Naive thymus-derived CD4-positive, alpha-beta T cell (primary cell): ENCODE data around the gene ANXA2. TPM values are rescaled to one million over a fixed set of nuclear protein-coding genes. Genes with fewer than 3 reads are reported as not detected.

ENCODE experiments used
- ATAC-seq: fragments of 150-1000 bp; cut with Tn5 transposase; 2 replicates; pipeline ENCODE4 v1.10.0; 2021; ENCODE audit warnings: mild to moderate bottlenecking, moderate library complexity
- CTCF ChIA-PET: fragments of 350-600 bp; sonication (Branson Sonifier 250); formaldehyde crosslinking; loops from one replicate; lab custom pipeline; 2021; ENCODE audit warnings: antibody characterized with exemption; lab: Charles Lee
- POLR2A ChIA-PET: fragments of 350-600 bp; sonication (Branson Sonifier 250); formaldehyde crosslinking; loops from one replicate; lab custom pipeline; 2021; ENCODE audit warnings: antibody characterized with exemption, inconsistent platforms; lab: Charles Lee
- DNase-seq, 9 donors: peaks; one replicate each; pipeline versions ENCODE4 v3.0.0 to v3.0.0-alpha.2; 2020 to 2022; ENCODE audit warnings: mixed read lengths in 1 of 9
- H3K27ac ChIP-seq: one replicate; pipeline ENCODE4 v1.7.0; 2013; ENCODE audit warnings: mild to moderate bottlenecking, low read depth, low read length, moderate library complexity
- H3K27me3 ChIP-seq, 2 donors: one replicate each; pipeline ENCODE4 v1.7.0; 2013; ENCODE audit warnings: low read length in 2 of 2, mild to moderate bottlenecking in 2 of 2, moderate library complexity in 2 of 2; ENCODE audit not compliant: control insufficient read depth in 2 of 2, insufficient read depth in 2 of 2
- H3K36me3 ChIP-seq, 3 experiments: 1 replicate in 2 of 3; 2 replicates in 1 of 3; pipeline ENCODE4 v1.7.0; 2013; ENCODE audit warnings: low read length in 3 of 3, mild to moderate bottlenecking in 3 of 3, moderate library complexity in 1 of 3; ENCODE audit not compliant: insufficient read depth in 3 of 3, control insufficient read depth in 2 of 3
- H3K4me1 ChIP-seq, 2 donors: one replicate each; pipeline ENCODE4 v1.7.0; 2013; ENCODE audit warnings: low read length in 2 of 2, mild to moderate bottlenecking in 2 of 2, moderate library complexity in 1 of 2; ENCODE audit not compliant: control insufficient read depth in 2 of 2, insufficient read depth in 2 of 2
- H3K4me3 ChIP-seq: 2 replicates; pipeline ENCODE4 v1.7.0; 2013; ENCODE audit warnings: mild to moderate bottlenecking, low read length
- H3K9me3 ChIP-seq, 3 experiments: 1 replicate in 2 of 3; 2 replicates in 1 of 3; pipeline ENCODE4 v1.7.0; 2013; ENCODE audit warnings: low read length in 3 of 3; ENCODE audit not compliant: control insufficient read depth in 2 of 3
- H3K27ac Mint-ChIP-seq, 9 donors: one replicate each; pipeline ENCODE4 v1.8.0; 2020 to 2022; ENCODE audit warnings: mixed read lengths in 9 of 9, mild to moderate bottlenecking in 8 of 9, moderate library complexity in 5 of 9, inconsistent platforms in 2 of 9
- H3K27me3 Mint-ChIP-seq, 5 donors: one replicate each; pipeline ENCODE4 v1.8.0; 2021 to 2022; ENCODE audit warnings: mixed read lengths in 5 of 5, mild to moderate bottlenecking in 1 of 5
- H3K36me3 Mint-ChIP-seq, 5 donors: one replicate each; pipeline ENCODE4 v1.8.0; 2020 to 2022; ENCODE audit warnings: mixed read lengths in 5 of 5, mild to moderate bottlenecking in 3 of 5, inconsistent platforms in 1 of 5
- H3K4me1 Mint-ChIP-seq, 7 donors: one replicate each; pipeline ENCODE4 v1.8.0; 2020 to 2022; ENCODE audit warnings: mixed read lengths in 7 of 7, mild to moderate bottlenecking in 3 of 7, inconsistent platforms in 1 of 7
- H3K4me3 Mint-ChIP-seq, 10 donors: one replicate each; pipeline ENCODE4 v1.8.0; 2020 to 2022; ENCODE audit warnings: mild to moderate bottlenecking in 10 of 10, mixed read lengths in 10 of 10, moderate library complexity in 6 of 10, inconsistent platforms in 2 of 10
- H3K9me3 Mint-ChIP-seq, 11 donors: one replicate each; pipeline ENCODE4 v1.8.0; 2020 to 2022; ENCODE audit warnings: mixed read lengths in 11 of 11, mild to moderate bottlenecking in 4 of 11, inconsistent platforms in 1 of 11, moderate library complexity in 1 of 11
- intact Hi-C, 2 donors: fragments of 100-400 bp; cut with micrococcal nuclease; formaldehyde crosslinking; loops; one replicate each; pipeline ENCODE4 v1.15.1; 2023
- polyA plus RNA-seq, 2 donors: library from polyadenylated mRNA; unstranded; fragments of 300-500 nt; fragmentation: Illumina TruSeq; gene quantifications; one replicate each; pipeline ENCODE4 v1.2.3, GENCODE V29; 2021
- total RNA-seq, 6 experiments: library from RNA in 5 of 6; stranded (reverse) in 5 of 6; gene quantifications; 1 replicate in 5 of 6; 2 replicates in 1 of 6; pipeline ENCODE4 v1.2.3 and lab custom pipeline; 2021 to 2026

ANXA2 gene
- total and polyA plus RNA-seq, 7 experiments from 2014 or later = 25.5 to 377 (median 36.6) TPM

- H3K27me3 ChIP-seq = peaks cover 0 to 10% of the 10 kb centered on the region in 2 donors
- Mint-ChIP-seq H3K27ac (no peak overlapping the region), H3K4me1 (peaks cover 0 to 14% (median 4%) of the 10 kb centered on the region in 7 donors), H3K9me3 (peaks cover 0 to under 1% (median 0%) of the 10 kb centered on the region in 11 donors), H3K4me3 (no peak overlapping the region), H3K27me3 (peaks cover 29 to 83% (median 42%) of the 10 kb centered on the region in 5 donors), H3K36me3 (no peaks in the 10 kb centered on the region)
- no peaks in the 10 kb centered on the region for H3K9me3 ChIP-seq
- CTCF ChIA-PET = interaction anchor here (0.5 to 4.9 kb wide), 4 partner anchors 7 to 608 kb away, joined by 3 to 24 read pairs (median 4); no protein-coding TSS in a partner anchor
- DNase-seq (peak in 4 of 9 donors; percentile 5 to 28 (median 12)), ATAC-seq (no peak)
- POLR2A ChIA-PET = no interaction called here
- H3K4me3 ChIP-seq = no peak overlapping the region
- no peak overlapping the region for H3K27ac ChIP-seq
- intact Hi-C loops = no loop called here
- H3K36me3 ChIP-seq = no peaks in the 10 kb centered on the region
- no peaks in the 10 kb centered on the region for H3K4me1 ChIP-seq
These were observed 68.8 kb downstream of the ANXA2 start for GRCh38 chr15:60328852-60329443.

GRCh38 chr15:60326824-60327654, 70.7 kb downstream of the ANXA2 start:
- ChIA-PET CTCF (interaction anchor here (0.5 to 4.9 kb wide), 16 partner anchors 10 to 637 kb away, joined by 3 to 24 read pairs (median 3); no protein-coding TSS in a partner anchor), POLR2A (interaction anchor here (1.0 kb wide), 1 partner anchor 197 kb away, joined by 3 read pairs; no protein-coding TSS in a partner anchor)
- intact Hi-C loops = loop anchor here (1.0 to 2.0 kb wide), 8 partner anchors 330 to 794 kb away; no protein-coding TSS in a partner anchor
- Mint-ChIP-seq H3K4me1 (peaks cover 0 to 14% (median 4%) of the 10 kb centered on the region in 7 donors), H3K4me3 (no peak overlapping the region), H3K9me3 (no peaks in the 10 kb centered on the region), H3K36me3 (no peaks in the 10 kb centered on the region), H3K27me3 (peaks cover 19 to 71% (median 35%) of the 10 kb centered on the region in 5 donors), H3K27ac (peak overlapping the region in 1 of 9 donors; percentile 2)
- ATAC-seq = peak; percentile 60
- peaks cover 0 to 10% of the 10 kb centered on the region in 2 donors for H3K27me3 ChIP-seq
- no peak overlapping the region for H3K4me3 ChIP-seq
- H3K4me1 ChIP-seq = no peaks in the 10 kb centered on the region
- no peak overlapping the region for H3K27ac ChIP-seq
- H3K36me3 ChIP-seq = no peaks in the 10 kb centered on the region
- DNase-seq = peak in 7 of 9 donors; percentile 24 to 62 (median 56)
- H3K9me3 ChIP-seq = no peaks in the 10 kb centered on the region

- H3K4me3 Mint-ChIP-seq = no peak overlapping the region
- H3K9me3 Mint-ChIP-seq = no peaks in the 10 kb centered on the region
- Histone ChIP-seq H3K4me3 (no peak overlapping the region), H3K9me3 (no peaks in the 10 kb centered on the region), H3K27ac (no peak overlapping the region), H3K27me3 (peaks cover 0 to 10% of the 10 kb centered on the region in 2 donors), H3K4me1 (no peaks in the 10 kb centered on the region), H3K36me3 (no peaks in the 10 kb centered on the region)
- H3K27ac Mint-ChIP-seq = no peak overlapping the region
- DNase-seq (no peak), ATAC-seq (no peak)
- H3K27me3 Mint-ChIP-seq = peaks cover 19 to 66% (median 35%) of the 10 kb centered on the region in 5 donors
- intact Hi-C loops = loop anchor here (1.0 to 2.0 kb wide), 4 partner anchors 330 to 794 kb away; no protein-coding TSS in a partner anchor
- no peaks in the 10 kb centered on the region for H3K36me3 Mint-ChIP-seq
- peaks cover 0 to 14% (median 4%) of the 10 kb centered on the region in 7 donors for H3K4me1 Mint-ChIP-seq
- CTCF ChIA-PET = interaction anchor here (0.7 to 4.9 kb wide), 15 partner anchors 9 to 637 kb away, joined by 3 to 24 read pairs (median 4); no protein-coding TSS in a partner anchor
- POLR2A ChIA-PET = interaction anchor here (1.0 kb wide), 1 partner anchor 196 kb away, joined by 3 read pairs; no protein-coding TSS in a partner anchor
These were observed 71.4 kb downstream of the ANXA2 start for GRCh38 chr15:60326343-60326742.

- Mint-ChIP-seq H3K36me3 (no peaks in the 10 kb centered on the region), H3K27me3 (peaks cover 19 to 62% (median 35%) of the 10 kb centered on the region in 5 donors), H3K27ac (no peak overlapping the region), H3K4me3 (no peak overlapping the region), H3K9me3 (no peaks in the 10 kb centered on the region), H3K4me1 (peaks cover 0 to 14% (median 4%) of the 10 kb centered on the region in 7 donors)
- POLR2A ChIA-PET = no interaction called here
- H3K27me3 ChIP-seq = peaks cover 0 to 10% of the 10 kb centered on the region in 2 donors
- intact Hi-C loops = loop anchor here (1.0 to 2.0 kb wide), 4 partner anchors 329 to 793 kb away; no protein-coding TSS in a partner anchor
- no peak overlapping the region for H3K27ac ChIP-seq
- no peaks in the 10 kb centered on the region for H3K36me3 ChIP-seq
- no peak for ATAC-seq
- H3K9me3 ChIP-seq = no peaks in the 10 kb centered on the region
- no peak for DNase-seq
- no peaks in the 10 kb centered on the region for H3K4me1 ChIP-seq
- CTCF ChIA-PET = interaction anchor here (0.7 to 4.9 kb wide), 11 partner anchors 9 to 668 kb away, joined by 3 to 24 read pairs (median 3); partner anchors contain the start of gene GTF2A2
- no peak overlapping the region for H3K4me3 ChIP-seq
These were observed 71.9 kb downstream of the ANXA2 start for GRCh38 chr15:60325905-60326304.

- Histone ChIP-seq H3K9me3 (no peaks in the 10 kb centered on the region), H3K36me3 (no peaks in the 10 kb centered on the region), H3K4me3 (no peak overlapping the region), H3K4me1 (no peaks in the 10 kb centered on the region), H3K27ac (no peak overlapping the region), H3K27me3 (peaks cover 0 to 10% of the 10 kb centered on the region in 2 donors)
- H3K4me1 Mint-ChIP-seq = peaks cover 0 to 14% (median 4%) of the 10 kb centered on the region in 7 donors
- H3K4me3 Mint-ChIP-seq = no peak overlapping the region
- H3K27ac Mint-ChIP-seq = no peak overlapping the region
- ChIA-PET POLR2A (interaction anchor here (0.5 kb wide), 1 partner anchor 198 kb away, joined by 6 read pairs; no protein-coding TSS in a partner anchor), CTCF (interaction anchor here (0.7 to 4.9 kb wide), 6 partner anchors 569 to 667 kb away, joined by 3 to 24 read pairs (median 4); partner anchors contain the start of gene GTF2A2)
- H3K27me3 Mint-ChIP-seq = peaks cover 19 to 60% (median 32%) of the 10 kb centered on the region in 5 donors
- H3K9me3 Mint-ChIP-seq = no peaks in the 10 kb centered on the region
- intact Hi-C loops = no loop called here
- ATAC-seq = no peak
- DNase-seq = no peak
- no peaks in the 10 kb centered on the region for H3K36me3 Mint-ChIP-seq
These were observed 72.9 kb downstream of the ANXA2 start for GRCh38 chr15:60324706-60325438.
